Measurements from ENCODE around the gene WDR86.

Gene WDR86

DNA sequence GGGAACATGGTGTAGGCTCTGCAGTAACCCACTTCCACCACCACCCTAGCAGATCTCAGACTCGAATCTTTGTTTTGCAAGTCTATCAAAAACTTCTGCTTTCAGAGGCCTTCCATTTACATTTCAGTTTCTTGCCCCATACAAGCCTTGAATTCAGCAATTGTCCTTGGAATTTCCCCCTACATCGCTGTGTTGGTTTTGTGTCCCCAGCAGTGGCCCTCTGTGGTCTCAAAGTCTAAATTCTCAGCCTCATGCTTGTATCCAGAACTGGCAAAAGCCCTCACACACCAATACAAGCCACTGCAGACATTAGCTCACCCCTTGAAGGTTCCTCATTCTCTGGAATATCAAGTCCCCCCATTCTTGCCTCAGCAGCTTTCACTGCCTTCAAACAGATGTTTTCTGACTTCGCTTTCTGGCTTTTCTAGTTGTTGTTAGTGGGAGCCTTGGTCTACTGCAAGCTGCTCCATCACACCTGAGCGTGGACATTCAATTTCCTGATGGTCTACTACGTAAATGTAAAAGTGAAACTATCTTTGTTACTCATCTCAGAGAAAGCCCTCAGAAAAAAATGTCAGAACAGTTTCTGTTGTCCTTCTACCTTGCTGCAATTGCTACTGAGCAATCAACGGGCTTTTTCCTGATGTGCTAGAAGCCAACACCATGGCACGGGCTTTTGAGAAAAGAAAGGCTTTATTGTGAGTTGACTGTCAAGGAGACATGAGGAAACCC, 70.0 kb downstream of the WDR86 start:
- TF ChIP-seq, protein P1, sequence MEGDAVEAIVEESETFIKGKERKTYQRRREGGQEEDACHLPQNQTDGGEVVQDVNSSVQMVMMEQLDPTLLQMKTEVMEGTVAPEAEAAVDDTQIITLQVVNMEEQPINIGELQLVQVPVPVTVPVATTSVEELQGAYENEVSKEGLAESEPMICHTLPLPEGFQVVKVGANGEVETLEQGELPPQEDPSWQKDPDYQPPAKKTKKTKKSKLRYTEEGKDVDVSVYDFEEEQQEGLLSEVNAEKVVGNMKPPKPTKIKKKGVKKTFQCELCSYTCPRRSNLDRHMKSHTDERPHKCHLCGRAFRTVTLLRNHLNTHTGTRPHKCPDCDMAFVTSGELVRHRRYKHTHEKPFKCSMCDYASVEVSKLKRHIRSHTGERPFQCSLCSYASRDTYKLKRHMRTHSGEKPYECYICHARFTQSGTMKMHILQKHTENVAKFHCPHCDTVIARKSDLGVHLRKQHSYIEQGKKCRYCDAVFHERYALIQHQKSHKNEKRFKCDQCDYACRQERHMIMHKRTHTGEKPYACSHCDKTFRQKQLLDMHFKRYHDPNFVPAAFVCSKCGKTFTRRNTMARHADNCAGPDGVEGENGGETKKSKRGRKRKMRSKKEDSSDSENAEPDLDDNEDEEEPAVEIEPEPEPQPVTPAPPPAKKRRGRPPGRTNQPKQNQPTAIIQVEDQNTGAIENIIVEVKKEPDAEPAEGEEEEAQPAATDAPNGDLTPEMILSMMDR (IDR thresholded peaks at IDR 0.05), result no peak

DNA sequence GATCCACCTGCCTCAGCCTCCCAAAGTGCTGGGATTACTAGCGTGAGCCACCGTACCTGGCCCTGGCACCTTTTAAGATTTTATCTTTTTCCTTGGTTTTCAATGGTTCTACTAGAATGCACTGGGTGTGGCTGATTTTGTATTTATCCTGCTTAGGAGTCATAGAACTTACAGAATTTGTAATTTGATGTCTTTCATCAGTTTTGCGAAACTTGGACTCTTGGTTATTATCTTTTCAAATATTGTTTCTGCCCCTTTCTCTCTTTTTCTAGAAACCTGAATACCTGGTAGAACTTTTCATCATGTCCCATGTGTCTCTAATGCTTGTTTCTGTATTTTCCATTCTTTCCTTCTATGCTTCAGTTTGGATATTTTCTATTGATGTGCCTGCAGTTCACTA, 71.0 kb downstream of the WDR86 start:
- TF ChIP-seq, protein P1 (IDR thresholded peaks at IDR 0.05), result no peak

DNA sequence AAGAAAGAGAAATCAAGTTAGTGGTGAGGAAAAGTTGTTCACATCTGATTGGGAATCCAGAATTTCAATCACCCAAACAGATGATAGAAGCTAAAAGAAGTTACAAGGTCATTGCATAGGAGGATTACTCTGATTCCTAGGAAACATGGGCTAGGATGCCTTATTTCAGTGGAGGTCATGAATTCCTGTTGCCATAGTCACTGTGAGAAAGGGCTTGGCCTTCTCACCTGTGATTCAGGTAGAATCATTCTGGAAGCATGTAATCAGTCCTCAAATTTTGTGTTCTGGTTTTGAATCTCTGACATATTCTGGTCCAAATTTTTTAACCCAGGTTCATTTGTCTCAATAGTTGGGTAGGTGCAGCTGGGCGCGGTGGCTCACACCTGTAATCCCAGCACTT, 72.5 kb downstream of the WDR86 start:
- TF ChIP-seq, protein P1 (IDR thresholded peaks at IDR 0.05), result no peak

DNA sequence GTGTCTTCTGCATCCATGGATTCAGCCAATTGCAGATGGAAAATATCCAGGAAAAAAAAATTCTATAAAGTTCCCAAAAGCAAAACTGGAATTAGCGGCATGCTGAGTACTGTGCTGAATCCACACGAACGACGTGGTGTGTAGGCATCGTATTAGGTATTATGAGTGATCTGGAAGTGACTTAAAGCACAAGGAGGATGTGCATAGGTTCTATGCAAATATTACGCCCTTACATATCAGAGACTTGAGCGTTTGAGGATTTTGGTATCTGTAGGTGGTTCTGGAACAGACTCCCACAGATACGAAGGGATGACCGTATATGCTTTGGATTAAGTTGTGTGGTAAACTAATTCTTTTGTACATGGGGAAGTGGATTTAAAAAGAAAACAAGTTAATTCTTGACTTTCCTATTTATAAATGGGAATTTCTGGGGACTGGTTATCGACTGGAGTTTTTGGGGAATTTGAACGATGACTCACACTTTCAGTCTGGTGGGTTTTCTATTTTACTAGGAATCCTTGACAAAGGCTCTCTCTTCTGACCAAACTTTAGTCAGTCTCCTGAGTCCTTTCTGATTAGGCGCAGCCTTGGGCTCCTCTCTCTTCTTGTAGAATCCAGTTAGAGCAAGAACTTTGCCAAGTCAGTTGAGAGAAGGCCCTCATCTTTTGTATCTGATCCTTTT, 73.7 kb downstream of the WDR86 start:
- TF ChIP-seq, protein P1 (IDR thresholded peaks at IDR 0.05), result no peak

DNA sequence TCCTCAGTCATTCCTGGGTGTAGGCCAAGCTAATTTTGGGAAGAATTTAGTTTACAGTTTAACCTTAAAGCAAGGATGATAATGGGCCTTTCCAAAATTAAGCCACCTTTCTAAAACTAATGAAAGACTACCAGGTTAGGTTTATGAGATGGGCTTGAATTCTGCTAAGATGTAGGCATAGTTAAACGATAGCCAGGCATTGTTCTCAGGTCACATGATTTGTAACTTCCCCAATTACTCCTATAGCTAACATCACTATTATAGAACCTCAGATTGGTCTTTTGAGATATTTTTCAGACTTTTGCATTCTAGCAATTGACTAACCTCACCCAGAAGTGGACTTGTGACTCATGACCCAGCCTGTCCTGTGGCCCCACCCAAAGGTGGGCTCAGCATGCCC, 75.2 kb downstream of the WDR86 start:
- TF ChIP-seq, protein P1 (IDR thresholded peaks at IDR 0.05), result no peak

Measured in LNCAP (cell line).